Stomach (tissue), 9 donors: Measurements from ENCODE around the gene MT1M. TPM values are rescaled to one million over a fixed set of nuclear protein-coding genes. Genes with fewer than 3 reads are reported as not detected.
A peak's percentile ranks its signal among the peaks of the same experiment; 100 is the strongest.

ENCODE experiments used
- DNase-seq, 2 donors: peaks; one replicate each; pipeline versions ENCODE4 v3.0.0 to v3.0.0-alpha.2; 2013 to 2019
- H3K27ac ChIP-seq, 5 donors: fragments of 200-600 bp in 4 of 5; sonication (generic) in 4 of 5; one replicate each; pipeline ENCODE4 v1.5.1; 2013 to 2019; ENCODE audit warnings: mild to moderate bottlenecking in 1 of 5, moderate library complexity in 1 of 5
- H3K27me3 ChIP-seq, 3 donors: fragments of 200-600 bp; sonication (generic); one replicate each; pipeline ENCODE4 v1.5.1; 2017 to 2019; ENCODE audit warnings: mixed run types in 1 of 3
- H3K36me3 ChIP-seq, 4 donors: fragments of 200-600 bp; sonication (generic); 1 replicate in 3 of 4; 2 replicates in 1 of 4; pipeline ENCODE4 v1.5.1; 2016 to 2019
- H3K4me1 ChIP-seq, 4 donors: fragments of 200-600 bp; sonication (generic); one replicate each; pipeline ENCODE4 v1.5.1; 2016 to 2019
- H3K4me3 ChIP-seq, 4 donors: fragments of 200-600 bp; sonication (generic) in 3 of 4; one replicate each; pipeline ENCODE4 v1.5.1; 2016 to 2019; ENCODE audit warnings: mild to moderate bottlenecking in 1 of 4
- H3K9me3 ChIP-seq, 4 donors: fragments of 200-600 bp; sonication (generic); one replicate each; pipeline ENCODE4 v1.5.1; 2016 to 2019
- CTCF ChIP-seq, 7 experiments: fragments of 450-650 bp in 4 of 7; fragments of 200-600 bp in 3 of 7; sonication (generic) in 3 of 7; IDR thresholded peaks; one replicate each; pipeline ENCODE4 v1.5.1; 2016 to 2019; ENCODE audit warnings: antibody characterized with exemption in 7 of 7, control low read depth in 2 of 7, mild to moderate bottlenecking in 1 of 7
- EP300 ChIP-seq: sonication (generic); formaldehyde crosslinking; IDR thresholded peaks from one replicate; pipeline ENCODE4 v1.6.1; 2017; ENCODE audit warnings: antibody characterized with exemption
- POLR2A ChIP-seq, 4 donors: fragments of 450-650 bp; IDR thresholded peaks; one replicate each; pipeline ENCODE4 v1.6.1; 2016; ENCODE audit warnings: antibody characterized with exemption in 4 of 4, control low read depth in 2 of 4, mild to moderate bottlenecking in 1 of 4, moderate library complexity in 1 of 4
- POLR2AphosphoS5 ChIP-seq, 3 donors: sonication (generic); formaldehyde crosslinking; IDR thresholded peaks; one replicate each; pipeline ENCODE4 v1.6.1; 2016; ENCODE audit warnings: antibody characterized with exemption in 3 of 3
- whole genome bisulfite sequencing, 5 donors: extraction: QIAGEN DNeasy Blood & Tissue Kit in 3 of 5; methylation state at CpG; one replicate each; pipeline versions ENCODE4 v1.1.5 to v1.1.7; 2013 to 2018; 5-methylcytosine and 5-hydroxymethylcytosine counted together
- intact Hi-C: fragments of 100-400 bp; cut with DNase I; formaldehyde crosslinking; loops from one replicate; pipeline ENCODE4 v1.15.1; 2023; ENCODE audit warnings: low total_unique reads
- polyA plus RNA-seq, 3 donors: library from polyadenylated mRNA; stranded (reverse); fragments of 200-250 nt; gene quantifications; one replicate each; pipeline ENCODE4 v1.2.3, GENCODE V29; 2013
- total RNA-seq, 5 donors: library from RNA; depleted of rRNA; stranded (reverse); fragments of >200 nt; gene quantifications; one replicate each; pipeline versions ENCODE4 v1.1.0 to v1.2.3, GENCODE V29; 2014 to 2016
- donor health status: healthy with polysubstance abuse.
- donor health status: Bipolar disorder and iron deficiency.
- donor health status: healthy.

MT1M gene
- total and polyA plus RNA-seq, 8 donors = 5.2 to 155 (median 57.4) TPM; not detected in 1

- peaks cover 0 to under 1% (median 0%) of the 10 kb centered on the region in 3 donors for H3K27me3 ChIP-seq
- H3K36me3 ChIP-seq = peaks cover 0 to 11% (median 0%) of the 10 kb centered on the region in 4 donors
- WGBS, 5 donors = 15 to 25% (median 18%) methylated on average over 6 to 8 of the region's 8 CpGs
- H3K4me1 ChIP-seq = peaks cover 18 to 40% (median 35%) of the 10 kb centered on the region in 4 donors
- DNase-seq = no peak
- peak overlapping the region; percentile 78 to 86 (median 86) for H3K27ac ChIP-seq
- intact Hi-C loops = no loop called here
- H3K4me3 ChIP-seq = peak overlapping the region; percentile 56 to 69 (median 61)
- TF ChIP-seq POLR2AphosphoS5 (IDR thresholded peaks at IDR 0.05) (no peak), POLR2A (IDR thresholded peaks at IDR 0.05) (no peak), EP300 (no peak), CTCF (IDR thresholded peaks at IDR 0.05) (no peak)
- H3K9me3 ChIP-seq = peaks cover 0 to 11% (median 0%) of the 10 kb centered on the region in 4 donors
These were observed 50.4 kb downstream of the MT1M start for GRCh38 chr16:56682703-56683397.

Other genes with a start within 250 kb of the MT1M start
- 100 to 1,000 TPM in 3 of 5 donors, 10 to 100 TPM in 2; 43.7 to 254 (median 102) TPM for gene AMFR, start 207.1 kb upstream of the MT1M start, total RNA-seq
- gene AMFR, start 207.1 kb upstream of the MT1M start, polyA plus RNA-seq = 10 to 100 TPM; 16.8 to 30.9 (median 17.4) TPM
- 100 to 1,000 TPM in 2 of 5 donors, 10 to 100 TPM in 2, 1 to 10 TPM in 1; 6.4 to 174 (median 30.4) TPM for gene NUDT21, start 181.3 kb upstream of the MT1M start, total RNA-seq
- 10 to 100 TPM; 19.4 to 28.6 (median 26.0) TPM for gene NUDT21, start 181.3 kb upstream of the MT1M start, polyA plus RNA-seq
- gene OGFOD1, start 181.1 kb upstream of the MT1M start, total RNA-seq = 100 to 1,000 TPM in 1 of 5 donors, 10 to 100 TPM in 4; 16.3 to 167 (median 38.0) TPM
- gene OGFOD1, start 181.1 kb upstream of the MT1M start, polyA plus RNA-seq = 1 to 10 TPM; 8.4 to 8.7 (median 8.6) TPM
- gene BBS2, start 112.6 kb upstream of the MT1M start, total RNA-seq = 100 to 1,000 TPM in 1 of 5 donors, 10 to 100 TPM in 4; 11.3 to 142 (median 72.4) TPM
- gene BBS2, start 112.6 kb upstream of the MT1M start, polyA plus RNA-seq = 10 to 100 TPM; 16.4 to 35.1 (median 28.3) TPM
- gene MT4, start 67.6 kb upstream of the MT1M start, total RNA-seq = not detected
- not detected for gene MT4, start 67.6 kb upstream of the MT1M start, polyA plus RNA-seq
- gene MT3, start 43.1 kb upstream of the MT1M start, total RNA-seq = 1 to 10 TPM in 1 of 5 donors, not detected in 4; 2.2 TPM
- gene MT3, start 43.1 kb upstream of the MT1M start, polyA plus RNA-seq = 1 to 10 TPM; 3.1 to 5.0 (median 4.9) TPM
- gene MT2A, start 24.1 kb upstream of the MT1M start, total RNA-seq = 100 to 1,000 TPM in 3 of 5 donors, 10 to 100 TPM in 2; 38.8 to 291 (median 111) TPM
- gene MT2A, start 24.1 kb upstream of the MT1M start, polyA plus RNA-seq = 1,000 to 10,000 TPM in 2 of 3 donors, 100 to 1,000 TPM in 1; 949 to 1,839 (median 1,778) TPM
- gene MT1E, start 6.9 kb upstream of the MT1M start, total RNA-seq = 100 to 1,000 TPM in 4 of 5 donors, 10 to 100 TPM in 1; 16.1 to 704 (median 292) TPM
- 1,000 to 10,000 TPM in 2 of 3 donors, 100 to 1,000 TPM in 1; 445 to 1,956 (median 1,098) TPM for gene MT1E, start 6.9 kb upstream of the MT1M start, polyA plus RNA-seq
- gene MT1A, start 6.0 kb downstream of the MT1M start, total RNA-seq = 10 to 100 TPM in 2 of 5 donors, 1 to 10 TPM in 2, not detected in 1; 3.3 to 56.7 (median 25.5) TPM
- 100 to 1,000 TPM; 117 to 185 (median 169) TPM for gene MT1A, start 6.0 kb downstream of the MT1M start, polyA plus RNA-seq
- gene MT1B, start 19.2 kb downstream of the MT1M start, total RNA-seq = not detected
- gene MT1B, start 19.2 kb downstream of the MT1M start, polyA plus RNA-seq = 1 to 10 TPM in 1 of 3 donors, not detected in 2; 5.8 TPM
- gene MT1F, start 25.3 kb downstream of the MT1M start, total RNA-seq = 10 to 100 TPM in 2 of 5 donors, 1 to 10 TPM in 1, not detected in 2; 7.5 to 73.3 (median 13.3) TPM
- 100 to 1,000 TPM in 2 of 3 donors, 10 to 100 TPM in 1; 87.0 to 225 (median 161) TPM for gene MT1F, start 25.3 kb downstream of the MT1M start, polyA plus RNA-seq
- gene MT1G, start 35.4 kb downstream of the MT1M start, total RNA-seq = 100 to 1,000 TPM in 3 of 5 donors, not detected in 2; 174 to 605 (median 300) TPM
- 1,000 to 10,000 TPM; 1,140 to 4,171 (median 1,738) TPM for gene MT1G, start 35.4 kb downstream of the MT1M start, polyA plus RNA-seq
- 10 to 100 TPM in 1 of 5 donors, not detected in 4; 33.8 TPM for gene MT1H, start 37.2 kb downstream of the MT1M start, total RNA-seq
- 100 to 1,000 TPM in 1 of 3 donors, 10 to 100 TPM in 2; 75.7 to 219 (median 80.0) TPM for gene MT1H, start 37.2 kb downstream of the MT1M start, polyA plus RNA-seq
- gene MT1X, start 49.8 kb downstream of the MT1M start, total RNA-seq = 1,000 to 10,000 TPM in 1 of 5 donors, 100 to 1,000 TPM in 4; 261 to 1,065 (median 315) TPM
- 1,000 to 10,000 TPM in 2 of 3 donors, 100 to 1,000 TPM in 1; 760 to 1,982 (median 1,143) TPM for gene MT1X, start 49.8 kb downstream of the MT1M start, polyA plus RNA-seq
- gene NUP93, start 97.5 kb downstream of the MT1M start, total RNA-seq = 100 to 1,000 TPM in 1 of 5 donors, 10 to 100 TPM in 4; 43.2 to 184 (median 87.5) TPM
- 10 to 100 TPM; 26.7 to 46.6 (median 27.4) TPM for gene NUP93, start 97.5 kb downstream of the MT1M start, polyA plus RNA-seq
- gene SLC12A3, start 232.5 kb downstream of the MT1M start, total RNA-seq = not detected
- under 1 TPM in 2 of 3 donors, not detected in 1; 0.10 to 0.12 TPM for gene SLC12A3, start 232.5 kb downstream of the MT1M start, polyA plus RNA-seq